Stimulated activated CD4-positive, alpha-beta T cell treated with anti-CD3 and anti-CD28 coated beads, TNF-alpha, amount 100 ng/mL, for 24 hours (primary cell): ENCODE results near the gene ZNF324.
A peak's percentile ranks its signal among the peaks of the same experiment; 100 is the strongest.
"Not testable (repeated sequence)": the region's sequence is repeated elsewhere in the genome, so short reads cannot be mapped to it uniquely, and the experiment has no call there.

Experiments used
- DNase-seq, 3 experiments: peaks; one replicate each; pipeline ENCODE4 v3.0.0-alpha.2; 2020; ENCODE audit warnings: low read depth in 3 of 3

Gene ZNF324

DNA sequence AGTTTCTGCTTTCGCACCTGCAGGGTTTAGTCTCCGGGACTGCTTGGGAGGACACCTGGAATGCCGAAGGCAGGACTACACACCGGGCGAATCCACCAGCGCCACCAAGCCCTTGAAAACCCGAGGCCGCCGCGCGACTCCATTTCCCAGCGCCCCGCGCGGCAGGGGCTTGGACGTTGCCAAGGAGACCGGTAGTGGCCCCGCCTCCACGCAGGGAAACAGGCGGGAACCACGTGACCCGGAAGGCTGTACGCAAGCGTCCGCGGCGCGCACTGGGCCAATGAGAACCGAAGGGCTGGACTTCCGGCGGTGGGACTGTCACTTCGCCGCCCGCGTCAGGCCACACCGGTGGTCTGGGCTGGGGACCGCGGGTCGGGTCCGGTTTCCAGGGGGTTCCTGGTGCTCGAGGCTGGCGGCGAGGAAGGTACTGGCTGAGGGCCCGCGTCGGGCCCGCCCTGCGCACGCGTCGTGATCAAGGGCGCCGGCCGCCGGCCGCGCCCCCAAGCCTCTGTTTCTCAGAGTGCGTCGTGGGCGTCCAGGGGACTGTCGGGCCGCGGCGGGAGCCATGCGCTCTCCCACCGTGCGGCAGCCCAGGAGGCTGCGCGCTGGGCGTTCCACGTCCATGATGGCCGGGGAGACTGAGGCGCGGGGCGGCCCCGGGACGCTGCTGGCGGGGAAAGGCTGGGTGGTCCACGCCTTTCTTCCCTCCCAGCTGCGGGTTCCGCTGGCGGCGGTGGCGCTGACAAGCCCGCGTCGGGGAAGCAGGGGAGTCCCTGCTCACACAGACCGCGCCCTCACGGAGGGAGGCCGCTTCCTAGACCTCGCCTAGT is at the start of gene ZNF324:
Gene ZNF324, plus strand, starts transcription at position 321 of the 830 bp plus-strand sequence. CDS start 2,106 bp downstream, outside the sequence.
- DNase-seq, result peak; percentile 95 to 98 (median 97)

DNA sequence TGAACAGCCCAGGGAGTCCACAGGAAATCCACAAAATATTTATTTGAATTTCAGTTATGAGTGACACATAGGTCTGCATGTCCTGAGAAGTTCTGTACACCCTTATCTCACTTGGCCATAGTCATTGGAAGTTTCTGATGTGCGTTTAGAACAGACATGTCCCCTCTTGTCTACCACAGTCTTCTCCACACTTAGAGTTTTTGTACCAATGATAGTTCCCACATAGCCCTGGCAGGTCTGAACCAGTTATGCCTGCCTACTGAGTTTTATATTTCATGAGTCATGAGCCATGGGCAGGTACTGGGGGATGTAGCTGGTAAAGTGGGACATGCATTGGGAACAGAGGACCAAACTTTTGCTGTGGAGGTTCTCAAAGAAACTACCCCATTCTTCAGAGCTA is 38.3 kb upstream of the ZNF324 start:
- no peak for DNase-seq

- DNase-seq, result no peak
Observed at GRCh38 chr19:58429745-58430144, 37.1 kb upstream of the ZNF324 start.

GRCh38 chr19:58434217-58434616 is 32.7 kb upstream of the ZNF324 start:
- no peak for DNase-seq

DNA sequence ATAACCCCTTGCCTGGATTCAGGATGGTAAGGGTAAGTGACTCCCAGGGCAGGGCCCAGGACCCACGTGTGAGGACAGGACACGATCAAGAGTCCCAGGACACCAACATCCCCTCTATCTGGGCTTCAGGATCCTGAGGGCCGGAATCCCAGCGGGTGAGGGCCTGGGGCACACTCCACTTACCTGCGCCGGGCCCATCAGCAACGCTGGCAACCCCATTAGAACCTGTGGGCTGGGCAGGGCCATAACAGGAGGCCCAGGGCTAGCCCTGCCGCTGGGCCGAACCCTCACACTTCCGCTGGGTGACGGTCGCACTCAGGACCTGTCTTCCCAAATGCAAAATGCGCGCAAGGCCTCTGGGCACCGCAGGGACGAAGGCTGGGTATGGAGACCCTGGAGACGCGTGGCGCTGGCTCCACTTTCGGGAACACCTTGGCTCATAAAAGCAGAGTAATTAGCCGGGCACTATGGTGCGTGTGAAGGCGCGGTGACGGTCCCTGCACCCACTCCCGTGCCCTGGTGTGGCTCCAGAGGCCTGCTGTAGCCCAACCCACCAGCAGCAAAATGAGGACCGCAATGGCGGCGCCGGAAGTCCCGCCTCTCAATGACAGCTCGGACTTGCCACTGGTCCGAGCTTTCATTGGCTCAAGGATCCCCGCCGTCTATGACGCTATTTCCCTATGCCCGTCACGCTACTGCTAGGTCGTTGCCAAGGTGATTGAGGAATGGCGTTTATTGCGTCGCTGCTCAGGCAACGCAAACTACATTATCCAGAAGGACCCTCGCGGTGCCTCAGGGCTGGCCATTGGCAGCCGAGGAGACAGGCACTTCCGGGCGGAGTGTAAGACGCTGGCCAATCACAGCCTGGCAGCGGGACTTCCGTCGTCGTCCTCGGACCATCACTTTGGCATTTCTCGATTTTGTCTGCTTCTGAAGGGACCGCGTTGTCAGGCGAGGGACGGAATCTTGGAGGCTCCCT is 27.0 kb upstream of the ZNF324 start, which contains the start of gene ZNF132:
Gene ZNF132, minus strand, starts transcription at position 578 of the 979 bp plus-strand sequence. Its CDS starts 332 bp downstream, at position 246.
- peak; percentile 82 to 92 (median 92) for DNase-seq

GRCh38 chr19:58440556-58440955 is 26.3 kb upstream of the ZNF324 start:
- DNase-seq, result no peak

DNA sequence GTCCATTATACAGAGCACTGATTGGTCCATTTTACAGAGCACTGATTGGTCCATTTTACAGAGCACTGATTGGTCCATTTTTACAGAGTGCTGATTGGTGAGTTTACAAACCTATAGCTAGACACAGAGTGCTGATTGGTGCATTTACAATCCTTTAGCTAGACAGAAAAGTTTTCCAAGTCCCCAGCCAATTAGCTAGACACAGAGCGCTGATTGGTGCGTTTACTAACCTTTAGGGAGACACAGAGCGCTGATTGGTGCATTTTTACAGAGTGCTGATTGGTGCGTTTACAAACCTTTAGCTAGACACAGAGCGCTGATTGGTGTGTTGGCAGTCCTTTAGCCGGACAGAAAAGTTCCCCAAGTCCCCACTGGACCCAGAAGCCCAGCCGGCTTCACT is 23.9 kb upstream of the ZNF324 start:
- DNase-seq, result not testable (repeated sequence)

- not testable (repeated sequence) for DNase-seq
Observed at GRCh38 chr19:58448860-58449259, 18.0 kb upstream of the ZNF324 start.

- DNase-seq, result not testable (repeated sequence)
Observed at GRCh38 chr19:58449980-58450379, 16.9 kb upstream of the ZNF324 start.

DNA sequence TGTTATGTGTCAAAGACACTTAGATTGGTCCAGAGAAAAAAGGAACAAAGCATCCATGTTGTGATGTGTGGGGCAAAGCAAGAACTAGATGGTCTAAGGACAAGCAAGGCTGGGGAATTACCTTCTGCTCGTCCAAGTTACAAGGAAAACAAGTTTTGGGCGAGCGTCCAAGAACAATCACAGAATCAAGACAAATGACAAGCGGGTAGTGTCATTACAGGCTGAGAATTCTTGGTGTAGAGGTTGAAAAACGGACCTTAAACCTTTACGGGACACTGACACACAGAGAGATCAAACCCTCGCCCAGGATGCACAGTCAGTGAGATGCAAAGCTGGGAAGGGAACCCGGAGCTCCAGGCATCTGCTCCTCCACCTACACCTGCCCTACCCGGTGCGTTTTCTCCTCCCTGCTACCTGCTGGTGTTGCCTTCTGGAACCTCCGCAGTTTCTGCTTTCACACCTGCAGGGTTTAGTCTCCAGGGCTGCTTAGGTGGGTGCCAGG is 16.0 kb upstream of the ZNF324 start:
- DNase-seq, result no peak

DNA sequence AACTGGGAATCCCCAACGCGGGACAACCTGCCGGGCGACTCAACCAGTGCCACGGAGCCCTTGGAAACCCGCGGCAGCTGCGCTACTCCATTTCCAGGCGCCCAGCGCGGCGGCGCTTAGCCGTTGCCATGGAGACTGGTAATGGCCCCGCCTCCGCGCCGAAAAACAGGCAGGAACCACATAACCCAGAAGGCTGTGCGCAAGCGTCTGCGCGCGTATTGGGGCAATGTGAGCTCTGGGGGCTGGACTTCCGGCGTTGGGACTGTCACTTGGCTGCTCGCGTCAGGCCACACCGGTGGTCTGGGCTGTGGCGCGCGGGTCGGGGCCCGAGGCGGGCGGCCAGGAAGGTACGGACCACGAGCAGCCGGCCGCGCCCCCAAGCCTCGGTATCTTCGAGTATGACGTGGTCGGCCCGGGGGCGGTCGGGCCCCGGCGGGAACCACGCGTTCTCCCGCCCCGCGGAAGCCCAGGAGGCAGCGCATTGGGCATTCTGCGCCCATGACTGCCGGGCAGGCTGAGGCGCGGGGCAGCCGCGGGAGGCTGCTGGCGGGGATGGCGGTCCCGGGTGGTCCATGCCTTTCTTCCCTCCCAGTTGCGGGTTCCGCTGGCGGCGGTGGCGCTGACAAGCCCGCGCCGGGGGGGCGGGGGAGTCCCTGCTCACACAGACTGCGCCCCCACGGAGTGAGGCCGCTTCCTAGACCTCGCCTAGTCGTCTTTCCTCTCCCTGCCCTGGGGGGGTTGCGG is 15.3 kb upstream of the ZNF324 start, which contains the start of gene ZNF324B:
Gene ZNF324B, plus strand, starts transcription at position 265 of the 744 bp plus-strand sequence. CDS start 2,080 bp downstream, outside the sequence.
- peak; percentile 93 to 97 (median 95) for DNase-seq

- DNase-seq, result no peak
Observed at GRCh38 chr19:58453743-58454142, 13.1 kb upstream of the ZNF324 start.

DNA sequence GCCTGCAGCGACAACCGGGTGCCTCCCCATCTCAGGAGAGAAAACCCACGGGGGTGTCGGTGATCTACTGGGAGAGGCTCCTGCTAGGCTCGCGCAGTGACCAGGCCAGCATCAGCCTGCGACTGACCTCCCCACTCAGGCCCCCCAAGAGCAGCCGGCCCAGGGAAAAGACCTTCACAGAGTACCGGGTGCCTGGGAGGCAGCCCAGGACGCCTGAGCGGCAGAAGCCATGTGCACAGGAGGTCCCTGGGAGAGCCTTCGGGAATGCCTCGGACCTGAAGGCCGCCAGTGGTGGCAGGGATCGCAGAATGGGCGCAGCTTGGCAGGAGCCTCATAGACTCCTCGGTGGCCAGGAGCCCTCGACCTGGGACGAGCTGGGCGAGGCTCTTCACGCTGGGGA is 11.6 kb upstream of the ZNF324 start:
- no peak for DNase-seq

- DNase-seq, result no peak
Observed at GRCh38 chr19:58456111-58456510, 10.8 kb upstream of the ZNF324 start.

GRCh38 chr19:58460039-58460438 is 6.8 kb upstream of the ZNF324 start:
- no peak for DNase-seq

DNA sequence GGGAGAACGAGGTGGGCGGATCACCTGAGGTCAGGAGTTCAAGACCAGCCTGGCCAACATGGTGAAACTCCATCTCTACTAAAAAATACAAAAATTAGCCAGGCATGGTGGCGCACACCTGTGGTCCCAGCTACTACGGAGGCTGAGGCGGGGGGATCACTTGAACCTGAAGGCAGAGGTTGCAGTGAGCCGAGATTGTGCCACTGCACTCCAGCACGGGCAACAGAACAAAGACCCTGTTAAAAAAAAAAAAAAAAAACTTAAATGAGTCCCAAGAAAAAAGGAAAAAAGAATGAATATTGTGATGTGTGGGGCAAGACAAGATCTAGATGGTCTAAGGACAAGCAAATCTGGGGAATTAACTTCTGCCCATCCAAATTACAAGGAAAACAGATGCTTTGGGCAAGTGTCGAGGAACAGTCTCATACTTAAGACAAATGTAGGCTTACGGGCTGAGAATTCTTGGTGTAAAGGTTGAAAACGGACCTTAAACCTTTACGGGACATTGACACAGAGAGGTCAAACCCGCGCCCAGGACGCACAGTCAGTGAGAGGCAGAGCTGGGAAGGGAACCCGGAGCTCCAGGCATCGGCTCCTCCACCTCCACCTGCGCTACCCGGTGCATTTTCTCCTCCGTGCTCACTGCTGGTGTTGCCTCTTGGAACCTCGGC is 656 bp upstream of the ZNF324 start:
- no peak for DNase-seq

GRCh38 chr19:58468216-58468839 is 1.4 kb downstream of the ZNF324 start:
- DNase-seq, result no peak

GRCh38 chr19:58469241-58470013 is 2.5 kb downstream of the ZNF324 start:
- DNase-seq, result no peak

GRCh38 chr19:58470837-58471543 is 4.1 kb downstream of the ZNF324 start:
- not testable (repeated sequence) for DNase-seq
